ENCODE measurements around the gene HAL. TPM values are rescaled to one million over a fixed set of nuclear protein-coding genes. Genes with fewer than 3 reads are reported as not detected.

HAL gene
- total RNA-seq, 2 donors from 2014 or later: 0.52 TPM; not detected in 1

DNA sequence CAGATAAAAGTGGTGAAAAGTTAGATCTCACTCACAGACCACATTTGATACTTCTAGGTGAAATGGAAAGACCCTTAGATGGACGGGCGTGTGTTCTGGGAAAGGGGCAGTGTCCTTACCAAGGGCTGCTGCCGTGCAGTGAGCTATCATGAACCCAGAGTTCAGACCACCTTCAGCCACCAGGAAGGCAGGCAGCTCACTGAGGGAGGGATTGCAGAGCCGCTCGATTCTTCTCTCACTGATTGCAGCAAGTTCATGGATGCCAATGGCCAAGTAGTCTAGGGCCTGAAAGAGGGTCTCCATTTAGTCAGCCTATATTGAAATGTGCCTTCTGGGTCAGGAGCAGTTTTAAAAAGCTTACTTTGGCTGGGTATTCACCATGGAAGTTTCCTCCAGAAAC lies 15.7 kb downstream of the HAL start:
- ATAC-seq (no peak), DNase-seq (no peak)
- Histone ChIP-seq H3K4me3 (no peak overlapping the region), H3K36me3 (replicated peaks in 1 of 2; ENCODE audit: insufficient read depth in 1 of 2, low read depth in 2 of 2) (no peaks in the 10 kb centered on the region), H3K27ac (no peak overlapping the region), H3K9me3 (no peaks in the 10 kb centered on the region), H3K4me1 (no peaks in the 10 kb centered on the region), H3K27me3 (no peaks in the 10 kb centered on the region)
- no peak for TF ChIP-seq POLR2A (IDR thresholded peaks at IDR 0.05)
- TF ChIP-seq, protein P1, sequence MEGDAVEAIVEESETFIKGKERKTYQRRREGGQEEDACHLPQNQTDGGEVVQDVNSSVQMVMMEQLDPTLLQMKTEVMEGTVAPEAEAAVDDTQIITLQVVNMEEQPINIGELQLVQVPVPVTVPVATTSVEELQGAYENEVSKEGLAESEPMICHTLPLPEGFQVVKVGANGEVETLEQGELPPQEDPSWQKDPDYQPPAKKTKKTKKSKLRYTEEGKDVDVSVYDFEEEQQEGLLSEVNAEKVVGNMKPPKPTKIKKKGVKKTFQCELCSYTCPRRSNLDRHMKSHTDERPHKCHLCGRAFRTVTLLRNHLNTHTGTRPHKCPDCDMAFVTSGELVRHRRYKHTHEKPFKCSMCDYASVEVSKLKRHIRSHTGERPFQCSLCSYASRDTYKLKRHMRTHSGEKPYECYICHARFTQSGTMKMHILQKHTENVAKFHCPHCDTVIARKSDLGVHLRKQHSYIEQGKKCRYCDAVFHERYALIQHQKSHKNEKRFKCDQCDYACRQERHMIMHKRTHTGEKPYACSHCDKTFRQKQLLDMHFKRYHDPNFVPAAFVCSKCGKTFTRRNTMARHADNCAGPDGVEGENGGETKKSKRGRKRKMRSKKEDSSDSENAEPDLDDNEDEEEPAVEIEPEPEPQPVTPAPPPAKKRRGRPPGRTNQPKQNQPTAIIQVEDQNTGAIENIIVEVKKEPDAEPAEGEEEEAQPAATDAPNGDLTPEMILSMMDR (IDR thresholded peaks at IDR 0.05): no peak
- intact Hi-C loops (cut with DNase I): no loop called here
- 81 to 91% methylated on average over 5 of the region's 5 CpGs for WGBS, 2 donors

DNA sequence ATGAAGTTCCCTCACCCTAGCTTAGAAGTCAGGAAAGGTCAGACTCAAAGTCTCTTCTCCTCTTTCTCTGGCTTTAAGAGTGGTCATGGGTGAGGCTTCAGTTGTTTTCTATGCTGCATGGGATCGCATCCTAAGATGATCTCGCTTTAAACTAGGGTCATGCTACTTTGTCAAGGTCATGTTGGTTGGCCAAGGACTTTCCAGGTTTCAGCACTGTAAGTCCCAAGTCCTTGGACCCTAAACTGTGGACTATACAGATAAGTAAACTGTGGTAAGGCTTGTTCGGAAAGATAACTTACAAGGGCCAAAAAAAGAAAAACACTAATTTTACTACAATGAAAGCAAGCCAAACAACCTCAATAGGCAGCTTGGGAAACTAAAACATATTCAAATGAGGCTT lies 17.4 kb downstream of the HAL start:
- Histone ChIP-seq H3K27ac (no peak overlapping the region), H3K36me3 (replicated peaks in 1 of 2; ENCODE audit: insufficient read depth in 1 of 2, low read depth in 2 of 2) (no peaks in the 10 kb centered on the region), H3K4me1 (no peaks in the 10 kb centered on the region), H3K9me3 (no peaks in the 10 kb centered on the region), H3K4me3 (no peak overlapping the region), H3K27me3 (no peaks in the 10 kb centered on the region)
- no peak for ATAC-seq
- DNase-seq: no peak
- TF ChIP-seq, protein P1 (IDR thresholded peaks at IDR 0.05): no peak
- no peak for TF ChIP-seq POLR2A (IDR thresholded peaks at IDR 0.05)
- WGBS, 2 donors: 65 to 76% methylated on average over 3 of the region's 3 CpGs
- intact Hi-C loops (cut with DNase I): no loop called here

DNA sequence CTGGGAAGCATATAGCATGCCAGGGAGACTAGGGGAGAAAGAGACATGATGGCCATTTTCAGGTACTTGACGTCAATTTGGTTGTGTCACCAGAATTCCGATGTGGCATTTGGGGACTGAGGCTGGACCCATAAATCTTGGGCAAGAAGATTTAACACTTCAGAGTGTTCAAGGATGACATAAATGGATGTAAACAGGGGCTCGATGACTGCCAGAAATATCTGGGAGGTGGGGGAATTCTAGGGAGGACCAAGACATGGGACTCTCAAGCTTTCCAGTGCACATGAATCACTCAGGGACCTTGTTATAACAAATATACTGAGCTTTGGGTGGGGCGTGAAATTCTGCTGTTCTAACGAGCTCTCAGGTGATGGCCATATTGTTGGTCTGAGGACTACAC lies 17.8 kb downstream of the HAL start:
- Histone ChIP-seq H3K4me1 (no peaks in the 10 kb centered on the region), H3K36me3 (replicated peaks in 1 of 2; ENCODE audit: insufficient read depth in 1 of 2, low read depth in 2 of 2) (no peaks in the 10 kb centered on the region), H3K4me3 (no peak overlapping the region), H3K27me3 (no peaks in the 10 kb centered on the region), H3K27ac (no peak overlapping the region), H3K9me3 (no peaks in the 10 kb centered on the region)
- intact Hi-C loops (cut with DNase I): no loop called here
- DNase-seq (no peak), ATAC-seq (no peak)
- TF ChIP-seq POLR2A (IDR thresholded peaks at IDR 0.05): no peak
- TF ChIP-seq, protein P1 (IDR thresholded peaks at IDR 0.05): no peak
- WGBS, 2 donors: 78 to 83% methylated on average over 5 of the region's 5 CpGs

DNA sequence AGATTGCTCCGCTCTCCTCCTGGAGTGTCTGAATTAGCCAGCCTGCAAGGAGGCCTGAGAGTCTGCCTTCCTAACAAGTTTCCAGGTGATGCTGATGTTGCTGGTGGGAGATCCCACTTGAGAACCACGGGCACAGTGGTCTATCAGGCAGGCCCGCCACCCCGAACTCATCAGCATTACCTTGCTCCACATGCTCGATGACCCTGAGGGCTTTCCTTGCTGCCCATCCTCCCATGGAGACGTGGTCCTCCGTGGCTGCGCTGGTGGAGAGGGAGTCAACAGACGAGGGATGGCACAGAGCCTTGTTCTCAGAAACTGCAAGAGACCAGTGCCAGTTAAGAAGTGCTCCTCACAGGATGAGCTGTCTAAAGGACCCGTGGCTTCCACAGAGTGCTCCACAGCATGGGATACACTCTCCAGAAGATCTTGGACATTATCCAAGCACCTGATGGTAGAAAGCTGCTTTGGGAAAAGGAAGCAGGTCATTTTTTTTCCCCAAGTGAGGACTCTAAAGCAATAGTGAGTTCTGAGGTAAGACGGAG lies 18.3 kb downstream of the HAL start:
- TF ChIP-seq, protein P1 (IDR thresholded peaks at IDR 0.05): no peak
- TF ChIP-seq POLR2A (IDR thresholded peaks at IDR 0.05): no peak
- DNase-seq (no peak), ATAC-seq (no peak)
- Histone ChIP-seq H3K4me3 (no peak overlapping the region), H3K9me3 (no peaks in the 10 kb centered on the region), H3K27ac (no peak overlapping the region), H3K36me3 (replicated peaks in 1 of 2; ENCODE audit: insufficient read depth in 1 of 2, low read depth in 2 of 2) (no peaks in the 10 kb centered on the region), H3K27me3 (no peaks in the 10 kb centered on the region), H3K4me1 (no peaks in the 10 kb centered on the region)
- WGBS, 2 donors: 78 to 85% methylated on average over 11 of the region's 11 CpGs
- intact Hi-C loops (cut with DNase I): no loop called here

DNA sequence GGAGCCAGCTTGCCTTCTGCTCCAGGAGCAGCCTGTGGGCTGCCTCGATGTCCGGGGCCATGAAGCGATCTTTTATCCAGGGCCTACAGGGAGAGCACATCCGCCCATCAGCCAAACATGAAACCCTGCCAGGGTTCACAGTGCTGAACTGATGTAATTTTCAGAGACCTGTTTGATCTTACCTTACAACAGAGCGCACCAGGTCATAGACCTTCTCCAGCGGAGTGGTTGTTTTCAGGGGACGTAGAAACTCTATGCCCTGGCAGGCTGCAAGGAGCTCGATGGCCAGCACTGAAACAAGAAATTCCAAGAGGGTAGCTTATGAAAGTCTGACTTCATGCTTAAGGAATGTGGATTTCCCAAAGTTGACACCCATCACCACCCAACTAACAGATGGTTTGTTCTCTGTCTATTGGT lies 19.7 kb downstream of the HAL start:
- H3K4me1 ChIP-seq: no peaks in the 10 kb centered on the region
- no peaks in the 10 kb centered on the region for H3K27me3 ChIP-seq
- H3K27ac ChIP-seq: no peak overlapping the region
- no peak for ATAC-seq
- no peaks in the 10 kb centered on the region for H3K36me3 ChIP-seq (replicated peaks in 1 of 2; ENCODE audit: insufficient read depth in 1 of 2, low read depth in 2 of 2)
- H3K9me3 ChIP-seq: no peaks in the 10 kb centered on the region
- DNase-seq: no peak
- TF ChIP-seq, protein P1 (IDR thresholded peaks at IDR 0.05): no peak
- WGBS, 2 donors: 90 to 92% methylated on average over 8 of the region's 8 CpGs
- intact Hi-C loops (cut with DNase I): no loop called here
- H3K4me3 ChIP-seq: no peak overlapping the region
